Measurements from ENCODE around the gene MCUB.
"Not testable (repeated sequence)": the region's sequence is repeated elsewhere in the genome, so short reads cannot be mapped to it uniquely, and the experiment has no call there.

MCUB gene

DNA sequence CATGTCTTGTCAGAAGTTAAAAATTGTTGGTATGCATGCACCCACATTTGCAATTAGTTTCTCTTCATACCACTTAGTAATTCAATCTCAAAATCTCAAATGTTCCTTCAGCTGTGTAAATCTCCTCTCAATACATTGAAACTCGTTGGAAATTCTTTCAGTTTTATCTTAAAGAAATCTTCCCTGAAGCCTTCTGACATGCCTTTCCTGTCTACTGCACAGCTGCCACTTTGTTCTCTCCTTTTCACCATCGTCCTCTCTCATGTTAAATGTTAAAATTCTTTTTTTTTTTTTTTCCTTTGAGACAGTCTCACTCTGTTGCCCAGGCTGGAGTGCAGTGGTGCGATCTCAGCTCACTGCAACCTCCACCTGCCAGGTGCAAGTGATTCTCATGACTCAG is 30.9 kb downstream of the MCUB start:
- TF ChIP-seq L3MBTL2 (conservative IDR thresholded peaks at IDR 0.05) (no peak), SUZ12 (IDR thresholded peaks at IDR 0.05) (no peak), CTBP1 (IDR thresholded peaks at IDR 0.05; ENCODE audit: borderline replicate concordance) (no peak), NFRKB (IDR thresholded peaks at IDR 0.05) (no peak), ELF4 (IDR thresholded peaks at IDR 0.05) (no peak), FOXA1 (IDR thresholded peaks at IDR 0.05) (no peak), FOXK2 (IDR thresholded peaks at IDR 0.05) (no peak), HDGF (IDR thresholded peaks at IDR 0.05; ENCODE audit: borderline replicate concordance) (no peak), LEF1 (IDR thresholded peaks at IDR 0.05; ENCODE audit: borderline replicate concordance) (no peak)
- no peak for DNase-seq (ENCODE audit: extremely low spot score)
- ChIA-PET CTCF (interaction anchor here (0.6 to 0.8 kb wide), 2 partner anchors 8 to 390 kb away, joined by 3 read pairs; no protein-coding TSS in a partner anchor), POLR2A (no interaction called here)

DNA sequence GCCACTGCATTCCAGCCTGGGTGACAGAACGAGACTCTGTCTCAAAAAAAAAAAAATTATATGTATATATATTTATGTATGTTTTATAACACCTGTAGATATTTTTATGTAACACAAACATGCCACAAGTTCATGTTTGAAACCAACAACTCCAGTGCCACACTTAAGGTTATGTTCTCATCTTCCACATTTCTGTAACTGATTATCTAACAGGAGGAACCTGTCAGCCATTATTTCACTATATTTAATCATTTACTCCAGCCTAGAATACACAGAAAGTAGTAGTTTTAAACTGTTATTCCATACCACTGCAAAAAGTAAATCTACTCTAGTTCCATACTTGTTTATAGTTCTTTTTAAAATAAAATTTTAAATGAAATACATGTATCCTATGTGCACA is 32.3 kb downstream of the MCUB start:
- ChIA-PET CTCF (no interaction called here), POLR2A (no interaction called here)
- TF ChIP-seq NFRKB (IDR thresholded peaks at IDR 0.05), result no peak
- no peak for TF ChIP-seq BHLHE40 (IDR thresholded peaks at IDR 0.05; ENCODE audit: borderline replicate concordance)
- no peak for TF ChIP-seq ARNT (IDR thresholded peaks at IDR 0.05)
- TF ChIP-seq ELF4 (IDR thresholded peaks at IDR 0.05), result no peak
- TF ChIP-seq SP1 (IDR thresholded peaks at IDR 0.05), result no peak
- no peak for TF ChIP-seq FOXM1 (IDR thresholded peaks at IDR 0.05; ENCODE audit: borderline replicate concordance)
- no peak for TF ChIP-seq HDGF (IDR thresholded peaks at IDR 0.05; ENCODE audit: borderline replicate concordance)
- TF ChIP-seq FOXA1 (IDR thresholded peaks at IDR 0.05), result no peak
- TF ChIP-seq FOXK2 (IDR thresholded peaks at IDR 0.05), result no peak
- no peak for TF ChIP-seq ZNF384 (IDR thresholded peaks at IDR 0.05)
- no peak for TF ChIP-seq CTBP1 (IDR thresholded peaks at IDR 0.05; ENCODE audit: borderline replicate concordance)
- TF ChIP-seq, protein P1, sequence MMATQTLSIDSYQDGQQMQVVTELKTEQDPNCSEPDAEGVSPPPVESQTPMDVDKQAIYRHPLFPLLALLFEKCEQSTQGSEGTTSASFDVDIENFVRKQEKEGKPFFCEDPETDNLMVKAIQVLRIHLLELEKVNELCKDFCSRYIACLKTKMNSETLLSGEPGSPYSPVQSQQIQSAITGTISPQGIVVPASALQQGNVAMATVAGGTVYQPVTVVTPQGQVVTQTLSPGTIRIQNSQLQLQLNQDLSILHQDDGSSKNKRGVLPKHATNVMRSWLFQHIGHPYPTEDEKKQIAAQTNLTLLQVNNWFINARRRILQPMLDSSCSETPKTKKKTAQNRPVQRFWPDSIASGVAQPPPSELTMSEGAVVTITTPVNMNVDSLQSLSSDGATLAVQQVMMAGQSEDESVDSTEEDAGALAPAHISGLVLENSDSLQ (IDR thresholded peaks at IDR 0.05), result no peak
- no peak for TF ChIP-seq SUZ12 (IDR thresholded peaks at IDR 0.05)
- no peak for TF ChIP-seq LEF1 (IDR thresholded peaks at IDR 0.05; ENCODE audit: borderline replicate concordance)
- TF ChIP-seq L3MBTL2 (conservative IDR thresholded peaks at IDR 0.05), result no peak

DNA sequence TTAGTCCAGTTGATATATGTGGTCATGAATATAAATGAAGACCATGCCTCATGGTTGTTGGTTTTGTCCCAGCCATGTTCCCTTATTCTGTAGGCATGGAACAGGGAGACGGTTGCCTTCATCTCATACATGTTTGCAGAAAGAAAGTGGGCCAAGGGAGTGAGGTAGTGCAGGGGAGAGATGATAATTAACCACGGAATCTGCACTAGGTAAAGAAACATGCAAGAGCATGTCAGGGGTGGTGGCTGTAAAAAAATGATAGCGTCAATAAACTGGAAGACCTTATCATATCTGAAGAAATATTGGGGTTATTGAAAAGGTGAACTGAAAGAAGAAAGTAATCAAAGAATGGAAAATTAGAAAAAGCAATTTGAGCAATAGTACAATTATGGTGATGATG is 35.1 kb downstream of the MCUB start:
- POLR2A ChIA-PET, CTCF ChIA-PET: not testable (repeated sequence)

More for the DNA sequence above, 32.3 kb downstream of the MCUB start:
- DNase-seq (ENCODE audit: extremely low spot score), result no peak

DNA sequence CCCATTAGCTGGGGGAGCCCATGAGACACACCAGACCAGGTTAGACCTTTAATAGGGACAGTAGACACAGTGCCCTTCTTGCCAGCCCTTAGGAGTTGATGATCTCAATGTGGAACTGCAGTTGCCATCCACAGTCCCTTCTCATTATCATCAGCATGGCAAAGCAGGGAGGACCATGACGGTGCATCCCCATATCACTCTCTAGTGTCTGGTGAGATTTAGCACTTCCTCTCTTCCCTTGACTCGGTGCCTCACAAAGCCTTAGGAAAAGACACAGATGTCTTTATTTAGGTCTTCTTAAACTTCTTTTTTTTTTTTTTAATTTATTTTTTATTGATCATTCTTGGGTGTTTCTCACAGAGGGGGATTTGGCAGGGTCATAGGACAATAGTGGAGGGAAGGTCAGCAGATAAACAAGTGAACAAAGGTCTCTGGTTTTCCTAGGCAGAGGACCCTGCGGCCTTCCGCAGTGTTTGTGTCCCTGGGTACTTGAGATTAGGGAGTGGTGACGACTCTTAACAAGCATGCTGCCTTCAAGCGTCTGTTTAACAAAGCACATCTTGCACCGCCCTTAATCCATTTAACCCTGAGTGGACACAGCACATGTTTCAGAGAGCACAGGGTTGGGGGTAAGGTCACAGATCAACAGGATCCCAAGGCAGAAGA is 36.5 kb downstream of the MCUB start:
- DNase-seq (ENCODE audit: extremely low spot score); POLR2A ChIA-PET; CTCF ChIA-PET: not testable (repeated sequence)

More for the DNA sequence above, 35.1 kb downstream of the MCUB start:
- DNase-seq (ENCODE audit: extremely low spot score), result not testable (repeated sequence)

DNA sequence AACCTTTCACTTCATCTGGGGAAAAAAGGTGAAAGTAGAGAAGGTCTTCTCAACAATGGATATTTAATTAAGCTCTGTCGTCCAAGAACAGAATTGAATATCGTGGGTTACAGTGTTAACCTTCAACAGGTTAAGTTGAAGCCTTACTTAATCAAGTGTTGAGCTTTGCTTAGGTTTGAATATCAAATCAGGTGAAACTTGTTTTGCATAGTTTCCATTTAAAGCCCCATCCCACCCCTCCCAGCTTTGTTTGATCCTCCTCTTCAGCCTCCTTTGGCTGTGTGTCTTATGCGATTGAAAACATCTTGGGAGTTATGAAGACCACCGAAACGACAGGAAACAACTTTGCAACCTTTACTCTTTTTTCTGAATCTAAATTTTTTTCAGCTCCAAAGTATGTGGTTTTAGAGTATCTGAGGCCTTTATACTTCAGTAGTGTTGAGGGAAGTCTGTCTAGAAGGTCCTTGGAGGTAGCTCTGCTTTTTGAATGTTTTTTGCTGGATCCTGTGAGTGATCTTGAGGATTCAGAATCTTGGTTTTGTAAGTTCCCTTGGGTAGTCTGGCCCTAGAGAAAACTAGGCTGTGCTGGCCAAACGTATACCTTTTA is 39.1 kb downstream of the MCUB start:
- CTCF ChIA-PET, result interaction anchor here (1.0 kb wide), 1 partner anchor 9 kb away, joined by 3 read pairs; no protein-coding TSS in a partner anchor
- DNase-seq (ENCODE audit: extremely low spot score), result no peak
- TF ChIP-seq HDGF (IDR thresholded peaks at IDR 0.05; ENCODE audit: borderline replicate concordance) (no peak), BHLHE40 (IDR thresholded peaks at IDR 0.05; ENCODE audit: borderline replicate concordance) (no peak), SUZ12 (IDR thresholded peaks at IDR 0.05) (no peak), ARNT (IDR thresholded peaks at IDR 0.05) (no peak), FOXM1 (IDR thresholded peaks at IDR 0.05; ENCODE audit: borderline replicate concordance) (no peak), FOXA1 (IDR thresholded peaks at IDR 0.05) (no peak), ELF4 (IDR thresholded peaks at IDR 0.05) (no peak), LEF1 (IDR thresholded peaks at IDR 0.05; ENCODE audit: borderline replicate concordance) (no peak)
- POLR2A ChIA-PET, result no interaction called here

DNA sequence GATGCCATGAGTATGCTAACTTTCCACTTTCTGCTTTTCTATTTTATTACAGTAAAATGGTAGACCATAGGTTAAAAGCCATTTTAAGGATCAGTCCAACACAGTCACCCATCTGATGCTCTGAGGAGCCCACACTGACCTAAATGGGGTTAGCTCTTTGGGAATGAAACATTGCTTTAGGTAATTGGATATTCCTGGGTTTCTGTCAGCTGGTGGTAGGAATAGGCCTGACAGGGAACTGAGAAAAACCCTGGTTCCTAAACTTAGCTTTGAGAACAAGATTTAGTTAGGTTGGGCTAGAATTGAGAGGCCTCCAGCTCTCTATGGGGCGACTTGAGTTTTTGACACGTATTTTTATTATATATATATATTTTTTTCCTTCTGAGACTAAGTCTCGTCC is 40.4 kb downstream of the MCUB start:
- no peak for DNase-seq (ENCODE audit: extremely low spot score)
- TF ChIP-seq LEF1 (IDR thresholded peaks at IDR 0.05; ENCODE audit: borderline replicate concordance), result no peak
- TF ChIP-seq SP1 (IDR thresholded peaks at IDR 0.05), result no peak
- TF ChIP-seq FOXK2 (IDR thresholded peaks at IDR 0.05), result no peak
- TF ChIP-seq, protein P1 (IDR thresholded peaks at IDR 0.05), result no peak
- no peak for TF ChIP-seq SUZ12 (IDR thresholded peaks at IDR 0.05)
- TF ChIP-seq HDGF (IDR thresholded peaks at IDR 0.05; ENCODE audit: borderline replicate concordance), result no peak
- no peak for TF ChIP-seq TARDBP (IDR thresholded peaks at IDR 0.05)
- TF ChIP-seq CTBP1 (IDR thresholded peaks at IDR 0.05; ENCODE audit: borderline replicate concordance), result no peak
- no peak for TF ChIP-seq NFRKB (IDR thresholded peaks at IDR 0.05)
- TF ChIP-seq ARNT (IDR thresholded peaks at IDR 0.05), result no peak
- TF ChIP-seq ZNF384 (IDR thresholded peaks at IDR 0.05), result no peak
- TF ChIP-seq BHLHE40 (IDR thresholded peaks at IDR 0.05; ENCODE audit: borderline replicate concordance), result no peak
- TF ChIP-seq ELF4 (IDR thresholded peaks at IDR 0.05), result no peak
- no peak for TF ChIP-seq FOXA1 (IDR thresholded peaks at IDR 0.05)
- no peak for TF ChIP-seq L3MBTL2 (conservative IDR thresholded peaks at IDR 0.05)
- ChIA-PET POLR2A (no interaction called here), CTCF (no interaction called here)

DNA sequence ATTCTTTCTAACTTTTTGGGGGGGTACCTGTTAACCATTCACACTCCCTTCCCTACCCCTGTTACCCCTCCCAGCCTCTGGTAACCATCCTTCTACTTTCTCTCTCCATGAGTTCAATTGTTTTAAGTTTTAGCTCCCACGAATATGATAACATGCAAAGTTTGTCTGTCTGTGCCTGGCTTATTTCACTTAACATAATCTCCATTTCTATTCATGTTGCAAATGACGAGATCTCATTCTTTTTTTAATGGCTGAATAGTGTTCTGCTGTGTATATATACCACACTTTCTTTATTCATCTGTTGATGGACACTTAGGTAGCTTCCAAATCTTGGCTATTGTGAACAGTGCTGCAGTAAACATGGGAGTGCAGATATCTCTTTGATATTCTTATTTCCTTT is 41.3 kb downstream of the MCUB start:
- ChIA-PET CTCF (no interaction called here), POLR2A (no interaction called here)
- TF ChIP-seq CTBP1 (IDR thresholded peaks at IDR 0.05; ENCODE audit: borderline replicate concordance), result no peak
- no peak for TF ChIP-seq L3MBTL2 (conservative IDR thresholded peaks at IDR 0.05)
- no peak for TF ChIP-seq HDGF (IDR thresholded peaks at IDR 0.05; ENCODE audit: borderline replicate concordance)
- no peak for TF ChIP-seq SP1 (IDR thresholded peaks at IDR 0.05)
- no peak for TF ChIP-seq SUZ12 (IDR thresholded peaks at IDR 0.05)
- TF ChIP-seq FOXM1 (IDR thresholded peaks at IDR 0.05; ENCODE audit: borderline replicate concordance), result no peak
- TF ChIP-seq FOXK2 (IDR thresholded peaks at IDR 0.05), result no peak
- no peak for TF ChIP-seq ARNT (IDR thresholded peaks at IDR 0.05)
- DNase-seq (ENCODE audit: extremely low spot score), result no peak
